HG03060 (cell line): ENCODE measurements around the gene UPP1.

ENCODE experiments used
- ATAC-seq: cut with Tn5 transposase; IDR thresholded peaks from one replicate; pipeline ENCODE4 v1.9.1; 2021; ENCODE audit warnings: low read depth, moderate number of reproducible peaks; ENCODE audit not compliant: unreplicated experiment

The UPP1 gene

GRCh38 chr7:48150086-48150485 lies 61.0 kb downstream of the UPP1 start:
- ATAC-seq = no peak

GRCh38 chr7:48154792-48155413 lies 65.8 kb downstream of the UPP1 start:
- no peak for ATAC-seq
